Chondrocyte (in vitro differentiated cells): ENCODE results near the gene RPL21. TPM values are rescaled to one million over a fixed set of nuclear protein-coding genes. Genes with fewer than 3 reads are reported as not detected.
"Not testable (repeated sequence)": the region's sequence is repeated elsewhere in the genome, so short reads cannot be mapped to it uniquely, and the experiment has no call there.

Source experiments
- DNase-seq: peaks from one replicate; pipeline ENCODE4 v3.0.0; 2021; ENCODE audit warnings: mixed read lengths, low spot score
- H3K27ac Mint-ChIP-seq: one replicate; pipeline ENCODE4 v1.8.0; 2021; ENCODE audit warnings: mild to moderate bottlenecking, moderate library complexity, mixed read lengths; ENCODE audit not compliant: unreplicated experiment
- H3K27me3 Mint-ChIP-seq: 2 replicates; pipeline ENCODE4 v1.8.0; 2021; ENCODE audit warnings: low read depth, mixed read lengths
- H3K36me3 Mint-ChIP-seq: 2 replicates; pipeline ENCODE4 v1.8.0; 2021; ENCODE audit warnings: low read depth, mixed read lengths
- H3K4me1 Mint-ChIP-seq: 2 replicates; pipeline ENCODE4 v1.8.0; 2021; ENCODE audit warnings: low read depth, mild to moderate bottlenecking, mixed read lengths
- H3K4me3 Mint-ChIP-seq: one replicate; pipeline ENCODE4 v1.8.0; 2021; ENCODE audit warnings: mild to moderate bottlenecking, moderate library complexity, mixed read lengths; ENCODE audit not compliant: unreplicated experiment
- H3K9me3 Mint-ChIP-seq: 2 replicates; pipeline ENCODE4 v1.8.0; 2021; ENCODE audit warnings: low read depth, mixed read lengths
- total RNA-seq: library from RNA; stranded (reverse); gene quantifications from 3 replicates; pipeline ENCODE4 v1.2.1, GENCODE V29; 2021
- TF ChIP-seq, protein P1 (sequence below): fragments of 200-600 bp; sonication (generic); IDR thresholded peaks from 2 replicates; pipeline ENCODE4 v1.5.0; 2021; ENCODE audit warnings: antibody characterized with exemption, mild to moderate bottlenecking, moderate library complexity

Gene RPL21
- total RNA-seq, 1 donor from 2014 or later: 459 TPM

DNA sequence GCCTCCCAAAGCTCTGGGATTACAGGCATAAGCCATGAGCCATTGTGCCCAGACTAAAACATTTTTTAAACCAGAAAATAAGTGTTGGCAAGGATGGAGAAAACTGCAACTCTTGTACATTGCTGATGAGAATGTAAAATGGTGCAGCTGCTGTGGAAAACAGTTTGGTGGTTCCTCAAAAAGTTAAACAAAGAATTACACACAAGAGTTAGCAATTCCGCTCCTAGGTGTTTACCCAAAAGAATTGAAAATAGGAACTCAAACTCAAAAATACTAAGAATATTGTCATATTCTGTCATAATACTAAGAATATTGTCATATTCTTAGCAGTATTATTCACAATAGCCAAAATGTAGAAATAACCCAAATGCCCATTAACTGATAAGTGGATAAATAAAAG, 40.1 kb upstream of the RPL21 start:
- peaks cover 6% of the 10 kb centered on the region for H3K9me3 Mint-ChIP-seq
- H3K36me3 Mint-ChIP-seq: peaks cover 1% of the 10 kb centered on the region
- peaks cover 3% of the 10 kb centered on the region for H3K27me3 Mint-ChIP-seq
- H3K27ac Mint-ChIP-seq: no peak overlapping the region
- TF ChIP-seq, protein P1, sequence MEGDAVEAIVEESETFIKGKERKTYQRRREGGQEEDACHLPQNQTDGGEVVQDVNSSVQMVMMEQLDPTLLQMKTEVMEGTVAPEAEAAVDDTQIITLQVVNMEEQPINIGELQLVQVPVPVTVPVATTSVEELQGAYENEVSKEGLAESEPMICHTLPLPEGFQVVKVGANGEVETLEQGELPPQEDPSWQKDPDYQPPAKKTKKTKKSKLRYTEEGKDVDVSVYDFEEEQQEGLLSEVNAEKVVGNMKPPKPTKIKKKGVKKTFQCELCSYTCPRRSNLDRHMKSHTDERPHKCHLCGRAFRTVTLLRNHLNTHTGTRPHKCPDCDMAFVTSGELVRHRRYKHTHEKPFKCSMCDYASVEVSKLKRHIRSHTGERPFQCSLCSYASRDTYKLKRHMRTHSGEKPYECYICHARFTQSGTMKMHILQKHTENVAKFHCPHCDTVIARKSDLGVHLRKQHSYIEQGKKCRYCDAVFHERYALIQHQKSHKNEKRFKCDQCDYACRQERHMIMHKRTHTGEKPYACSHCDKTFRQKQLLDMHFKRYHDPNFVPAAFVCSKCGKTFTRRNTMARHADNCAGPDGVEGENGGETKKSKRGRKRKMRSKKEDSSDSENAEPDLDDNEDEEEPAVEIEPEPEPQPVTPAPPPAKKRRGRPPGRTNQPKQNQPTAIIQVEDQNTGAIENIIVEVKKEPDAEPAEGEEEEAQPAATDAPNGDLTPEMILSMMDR: no peak
- H3K4me3 Mint-ChIP-seq: no peak overlapping the region
- H3K4me1 Mint-ChIP-seq: no peaks in the 10 kb centered on the region
- no peak for DNase-seq

DNA sequence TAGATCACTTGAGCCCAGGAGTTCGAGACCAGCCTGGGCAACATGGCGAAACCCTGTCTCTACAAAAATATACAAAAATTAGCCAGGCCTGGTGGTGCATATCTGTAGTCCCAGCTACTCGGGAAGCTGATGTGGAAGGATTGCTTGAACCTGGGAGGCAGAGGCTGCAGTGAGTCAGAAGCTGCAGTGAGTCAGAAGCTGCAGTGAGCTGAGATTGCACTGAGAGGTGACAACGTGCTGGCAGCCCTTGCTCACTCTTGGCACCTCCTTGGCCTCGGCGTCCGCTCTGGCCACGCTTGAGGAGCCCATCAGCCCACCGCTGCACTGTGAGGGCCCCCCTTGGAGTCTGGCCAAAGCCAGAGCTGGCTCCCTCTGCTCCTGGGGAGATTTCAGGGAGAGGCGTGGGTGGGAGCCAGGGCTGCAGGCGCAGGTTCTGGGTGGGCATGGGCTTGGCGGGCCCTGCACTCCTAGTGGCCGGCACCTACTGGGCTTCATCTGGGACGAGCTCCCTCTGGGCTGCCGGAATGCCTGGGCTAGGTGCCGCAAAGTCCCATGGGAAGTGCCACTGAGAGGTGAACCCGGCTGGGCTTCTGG, 39.5 kb upstream of the RPL21 start:
- TF ChIP-seq, protein P1: no peak
- no peak for DNase-seq

DNA sequence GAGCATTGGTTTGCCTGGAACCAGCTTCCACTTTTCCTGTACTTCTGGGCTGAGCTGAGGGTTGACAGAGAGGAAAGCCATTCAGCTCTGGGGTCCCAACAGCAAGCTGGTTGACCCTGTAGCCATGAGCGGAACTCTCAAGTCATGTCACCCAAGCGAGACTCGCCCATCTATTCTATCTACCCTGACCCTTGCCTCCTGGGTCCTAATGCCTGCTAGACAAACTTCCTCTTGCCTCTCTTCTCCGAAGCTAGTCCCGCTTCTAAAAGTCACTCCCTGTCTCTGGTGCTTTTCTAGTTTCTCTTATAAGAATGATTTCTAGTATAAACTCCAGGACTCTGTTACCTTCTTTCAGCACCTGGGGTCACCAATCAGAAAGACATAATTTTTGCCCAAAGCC, 38.0 kb upstream of the RPL21 start:
- H3K27ac Mint-ChIP-seq, H3K4me1 Mint-ChIP-seq, H3K27me3 Mint-ChIP-seq: not testable (repeated sequence)

More for the DNA sequence above, 39.5 kb upstream of the RPL21 start:
- Mint-ChIP-seq H3K4me1 (no peaks in the 10 kb centered on the region), H3K27ac (no peak overlapping the region), H3K4me3 (no peak overlapping the region), H3K36me3 (peaks cover 1% of the 10 kb centered on the region), H3K27me3 (peaks cover 3% of the 10 kb centered on the region), H3K9me3 (peaks cover 6% of the 10 kb centered on the region)

DNA sequence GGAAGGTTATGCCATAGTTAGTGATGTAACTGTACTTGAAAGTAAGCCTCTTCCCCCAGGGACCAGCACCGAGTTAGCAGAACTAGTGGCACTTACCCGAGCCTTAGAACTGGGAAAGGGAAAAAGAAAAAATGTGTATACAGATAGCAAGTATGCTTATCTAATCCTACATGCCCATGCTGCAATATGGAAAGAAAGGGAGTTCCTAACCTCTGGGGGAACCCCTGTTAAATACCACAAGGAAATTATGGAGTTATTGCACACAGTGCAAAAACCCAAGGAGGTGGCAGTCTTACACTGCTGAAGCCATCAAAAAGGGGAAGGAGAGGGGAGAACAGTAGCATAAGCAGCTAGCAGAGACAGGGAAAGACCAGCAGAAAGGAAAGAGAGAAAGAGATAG, 33.6 kb upstream of the RPL21 start:
- not testable (repeated sequence) for H3K4me1 Mint-ChIP-seq, H3K4me3 Mint-ChIP-seq, DNase-seq, H3K36me3 Mint-ChIP-seq, H3K27ac Mint-ChIP-seq, H3K27me3 Mint-ChIP-seq
- peaks cover 12% of the 10 kb centered on the region for H3K9me3 Mint-ChIP-seq

More for the DNA sequence above, 38.0 kb upstream of the RPL21 start:
- DNase-seq, H3K9me3 Mint-ChIP-seq, H3K36me3 Mint-ChIP-seq, H3K4me3 Mint-ChIP-seq: not testable (repeated sequence)

DNA sequence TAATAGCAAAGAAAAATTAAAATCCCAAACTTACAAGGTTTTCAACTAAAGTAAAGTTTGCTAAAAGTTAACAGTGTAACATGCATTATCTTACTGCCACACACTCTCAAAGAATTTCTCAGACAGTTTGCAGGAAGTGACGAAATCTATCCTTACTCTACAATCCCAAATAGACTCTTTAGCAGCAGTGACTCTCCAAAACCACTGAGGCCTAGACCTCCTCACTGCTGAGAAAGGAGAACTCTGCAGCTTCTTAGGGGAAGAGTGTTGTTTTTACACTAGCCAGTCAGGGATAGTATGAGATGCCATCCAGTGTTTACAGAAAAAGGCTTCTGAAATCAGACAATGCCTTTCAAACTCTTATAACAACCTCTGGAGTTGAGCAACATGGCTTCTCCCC, 32.5 kb upstream of the RPL21 start:
- H3K4me1 Mint-ChIP-seq, DNase-seq, H3K4me3 Mint-ChIP-seq, H3K27ac Mint-ChIP-seq, H3K36me3 Mint-ChIP-seq, H3K27me3 Mint-ChIP-seq: not testable (repeated sequence)
- H3K9me3 Mint-ChIP-seq: peaks cover 12% of the 10 kb centered on the region

DNA sequence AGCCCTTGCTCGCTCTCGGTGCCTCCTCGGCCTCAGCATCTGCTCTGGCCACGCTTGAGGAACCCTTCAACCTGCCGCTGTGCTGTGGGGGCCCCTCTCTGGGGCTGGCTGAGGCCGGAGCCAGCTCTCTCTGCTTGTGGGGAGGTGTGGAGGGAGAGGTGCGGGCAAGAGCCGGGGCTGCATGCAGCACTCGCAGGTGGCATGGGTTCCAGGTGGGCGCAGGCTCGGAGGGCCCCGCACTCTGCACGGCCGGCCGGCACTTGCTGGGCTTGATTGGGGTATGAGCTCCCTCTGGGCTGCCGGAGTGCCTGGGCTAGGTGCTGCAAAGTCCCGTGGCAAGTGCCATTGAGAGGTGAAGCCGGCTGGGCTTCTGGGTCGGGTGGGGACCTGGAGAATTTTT, 31.7 kb upstream of the RPL21 start:
- peaks cover 14% of the 10 kb centered on the region for H3K27me3 Mint-ChIP-seq
- H3K4me3 Mint-ChIP-seq: no peak overlapping the region
- TF ChIP-seq, protein P1: no peak
- no peaks in the 10 kb centered on the region for H3K4me1 Mint-ChIP-seq
- peaks cover 2% of the 10 kb centered on the region for H3K36me3 Mint-ChIP-seq
- H3K9me3 Mint-ChIP-seq: peaks cover 12% of the 10 kb centered on the region
- H3K27ac Mint-ChIP-seq: no peak overlapping the region
- no peak for DNase-seq

DNA sequence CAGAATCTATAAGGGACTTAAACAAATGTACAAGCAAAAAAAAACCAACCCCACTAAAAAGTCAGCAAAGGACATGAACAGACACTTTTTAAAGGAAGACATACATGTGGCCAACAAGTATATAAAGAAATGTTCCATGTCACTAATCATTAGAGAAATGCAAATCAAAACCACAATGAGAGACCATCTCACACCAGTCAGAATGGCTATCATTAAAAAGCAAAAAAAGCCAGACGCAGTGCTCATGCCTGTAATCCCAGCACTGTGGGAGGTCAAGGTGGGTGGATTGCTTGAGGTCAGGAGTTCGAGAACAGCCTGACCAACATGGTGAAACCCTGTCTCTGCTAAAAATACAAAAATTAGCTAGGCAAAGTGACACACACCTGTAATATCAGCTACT, 29.3 kb upstream of the RPL21 start:
- not testable (repeated sequence) for DNase-seq, H3K4me3 Mint-ChIP-seq, H3K27ac Mint-ChIP-seq, H3K36me3 Mint-ChIP-seq, H3K4me1 Mint-ChIP-seq
- Mint-ChIP-seq H3K9me3 (peaks cover 12% of the 10 kb centered on the region), H3K27me3 (peaks cover 14% of the 10 kb centered on the region)
